GM18526 (cell line): ENCODE results near the gene RAC3.

ENCODE experiments used
- POLR2A ChIP-seq: IDR thresholded peaks from 3 replicates; pipeline ENCODE4 v1.6.1; 2011; ENCODE audit not compliant: insufficient read length; ENCODE audit errors: extremely low read depth

The RAC3 gene

DNA sequence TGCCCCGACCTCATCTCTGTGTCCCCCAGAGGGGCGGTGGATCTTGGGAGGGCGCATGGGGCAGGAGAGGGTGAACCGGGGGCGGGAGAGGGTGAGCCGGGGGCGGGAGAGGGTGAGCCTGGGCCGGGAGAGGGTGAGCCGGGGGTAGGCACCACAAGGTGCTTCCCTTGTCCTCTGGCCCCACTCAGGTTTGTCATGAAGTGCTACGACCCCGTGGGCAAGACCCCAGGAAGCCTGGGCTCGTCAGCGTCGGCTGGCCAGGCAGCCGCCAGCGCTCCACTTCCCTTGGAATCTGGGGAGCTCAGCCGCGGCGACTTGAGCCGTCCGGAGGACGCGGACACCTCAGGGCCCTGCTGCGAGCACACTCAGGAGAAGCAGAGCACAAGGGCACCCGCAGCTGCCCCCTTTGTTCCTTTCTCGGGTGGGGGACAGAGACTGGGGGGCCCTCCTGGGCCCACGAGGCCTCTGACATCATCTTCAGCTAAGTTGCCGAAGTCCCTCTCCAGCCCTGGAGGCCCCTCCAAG lies 35.2 kb upstream of the RAC3 start:
- no peak for TF ChIP-seq POLR2A

DNA sequence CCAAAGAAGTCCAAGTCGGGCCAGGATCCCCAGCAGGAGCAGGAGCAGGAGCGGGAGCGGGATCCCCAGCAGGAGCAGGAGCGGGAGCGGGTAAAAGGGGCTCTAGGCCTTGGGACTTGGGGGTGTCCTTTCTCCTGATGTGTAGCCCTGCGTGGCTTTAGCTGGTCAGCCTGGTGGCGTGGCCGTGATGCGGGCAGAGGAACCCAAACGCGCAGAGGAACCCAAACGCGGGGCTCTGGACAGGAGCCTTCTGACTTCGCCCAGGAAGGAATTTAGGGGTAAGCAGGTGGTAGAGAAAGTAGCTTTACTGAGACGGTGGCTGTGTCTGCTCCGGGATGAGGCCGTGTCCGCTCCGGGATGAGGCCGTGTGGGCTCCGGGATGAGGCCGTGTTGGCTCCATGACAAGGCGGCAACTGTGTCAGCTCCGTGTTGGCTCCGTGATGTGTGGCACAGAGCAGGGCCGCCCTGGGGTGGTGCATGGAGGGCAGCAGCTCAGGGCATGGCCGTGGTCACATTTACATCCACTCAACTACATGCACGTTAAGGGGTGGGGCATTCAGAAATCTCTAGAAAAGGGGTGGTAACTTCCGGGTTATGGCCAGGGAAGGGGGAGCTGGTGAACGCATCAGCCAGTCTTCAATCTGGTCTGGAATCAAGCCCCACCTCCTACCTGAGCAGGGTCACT lies 34.6 kb upstream of the RAC3 start:
- no peak for TF ChIP-seq POLR2A

DNA sequence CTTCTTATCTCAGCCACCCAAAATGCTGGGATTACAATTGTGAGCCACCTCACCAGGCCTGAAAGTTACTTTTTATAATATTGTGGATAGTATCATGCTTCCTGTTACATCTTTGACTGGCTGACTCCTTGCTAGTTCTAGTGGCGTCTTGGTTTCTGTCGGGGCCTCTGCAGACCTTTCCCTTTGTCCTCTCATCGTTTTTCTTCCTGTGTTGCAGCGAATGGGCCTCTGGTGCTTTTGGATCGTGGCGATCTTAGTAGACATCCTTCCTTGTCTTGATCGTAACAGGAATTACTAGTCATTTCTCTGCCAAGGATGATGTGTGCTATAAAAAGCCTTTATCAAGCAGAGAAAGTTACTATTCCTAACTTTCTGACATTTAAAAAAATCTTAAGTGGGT lies 33.3 kb upstream of the RAC3 start:
- TF ChIP-seq POLR2A, result no peak

DNA sequence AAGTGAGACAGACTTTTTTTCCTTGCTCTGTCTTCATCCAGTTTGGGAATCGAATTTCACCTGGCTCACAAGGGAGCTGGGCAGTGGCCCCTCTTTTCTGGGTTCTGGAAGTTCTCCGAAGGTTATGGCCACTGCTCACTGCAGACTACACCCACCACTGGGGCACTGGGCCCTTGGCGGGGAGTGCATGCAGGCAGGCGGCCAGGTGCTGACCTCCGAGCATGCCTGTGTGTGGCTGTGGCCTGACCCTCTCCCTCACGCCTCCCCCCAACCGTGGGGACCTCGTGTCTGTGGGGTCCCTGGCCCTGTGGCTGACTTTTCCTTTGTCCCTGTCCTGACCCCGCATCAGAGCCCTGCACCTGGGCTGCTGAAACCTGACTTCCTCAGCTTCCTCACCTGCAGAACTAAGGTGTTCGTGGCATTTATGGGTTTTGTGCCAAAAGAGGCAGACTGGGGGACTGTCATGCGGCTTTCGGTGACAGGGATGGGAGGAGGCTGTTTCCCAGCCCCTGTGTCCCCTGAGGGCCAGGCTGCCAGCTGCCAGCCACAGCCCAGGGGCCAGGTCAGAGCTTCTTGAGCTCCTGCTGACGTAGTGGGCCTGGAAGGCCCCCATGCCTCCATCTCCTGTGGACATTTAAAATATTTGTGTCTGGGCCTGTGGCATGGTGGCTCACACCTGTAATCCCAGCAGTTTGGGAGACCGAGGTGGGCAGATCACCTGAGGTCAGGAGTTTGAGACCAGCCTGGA lies 32.6 kb upstream of the RAC3 start:
- no peak for TF ChIP-seq POLR2A

DNA sequence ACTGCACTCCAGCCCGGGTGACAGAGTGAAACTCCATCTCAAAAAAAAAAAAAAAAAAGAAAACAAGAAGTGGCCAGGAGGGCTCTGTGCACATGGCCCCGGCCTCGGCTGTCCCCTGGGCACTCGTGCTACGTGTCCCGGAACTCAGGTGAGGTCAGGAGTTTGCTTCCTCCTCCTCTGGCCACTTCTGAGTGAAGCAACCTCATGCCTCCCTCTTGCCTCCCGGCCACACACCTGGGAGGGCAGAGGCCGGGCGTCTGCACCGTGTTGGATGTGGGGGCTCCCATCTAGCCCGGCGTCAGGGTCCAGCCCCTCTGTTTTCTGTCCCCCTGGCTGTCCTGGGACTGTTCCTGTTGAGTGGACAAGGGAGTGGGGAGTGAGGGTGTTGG lies 31.9 kb upstream of the RAC3 start:
- TF ChIP-seq POLR2A, result no peak

DNA sequence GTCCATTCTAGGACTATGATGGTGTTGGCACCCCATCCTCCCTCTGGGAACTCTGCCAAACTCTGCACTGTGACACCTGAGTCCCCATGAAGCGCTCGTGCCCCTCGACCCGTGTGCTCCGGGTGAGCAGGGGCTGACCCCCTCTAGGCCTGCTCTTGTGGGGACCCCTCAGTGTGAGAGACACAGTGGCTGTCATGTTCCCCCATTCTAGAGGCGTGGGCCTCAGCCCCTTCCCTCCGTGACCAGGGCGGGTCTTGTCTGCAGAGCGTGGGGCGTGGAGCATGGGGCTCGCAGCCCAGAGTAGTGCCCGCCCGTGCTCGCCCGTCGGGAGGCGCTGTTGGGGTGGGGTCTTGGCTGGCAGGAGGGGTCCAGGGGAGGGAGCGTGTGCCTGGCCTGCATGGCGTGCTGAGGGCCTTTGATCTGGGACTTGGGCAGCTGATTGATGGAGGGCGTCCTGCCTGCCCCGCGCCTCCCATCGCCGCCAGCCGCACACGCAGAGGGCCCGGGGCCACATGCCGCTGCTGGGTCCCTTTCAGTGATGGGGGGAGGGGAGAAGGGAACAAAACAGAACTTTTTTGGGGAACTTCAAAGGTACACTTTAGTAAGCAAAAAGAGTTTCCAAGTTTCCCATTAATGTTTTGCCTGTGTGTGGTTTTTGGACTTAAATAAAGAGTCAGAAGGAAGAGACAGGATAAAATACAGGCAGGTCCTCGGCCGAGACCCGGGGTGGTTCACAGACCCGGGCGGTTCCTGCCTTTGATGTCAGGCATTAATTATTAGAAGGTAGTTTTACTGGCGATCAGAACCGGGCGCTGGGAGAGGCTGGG lies 31.3 kb upstream of the RAC3 start:
- TF ChIP-seq POLR2A, result no peak

DNA sequence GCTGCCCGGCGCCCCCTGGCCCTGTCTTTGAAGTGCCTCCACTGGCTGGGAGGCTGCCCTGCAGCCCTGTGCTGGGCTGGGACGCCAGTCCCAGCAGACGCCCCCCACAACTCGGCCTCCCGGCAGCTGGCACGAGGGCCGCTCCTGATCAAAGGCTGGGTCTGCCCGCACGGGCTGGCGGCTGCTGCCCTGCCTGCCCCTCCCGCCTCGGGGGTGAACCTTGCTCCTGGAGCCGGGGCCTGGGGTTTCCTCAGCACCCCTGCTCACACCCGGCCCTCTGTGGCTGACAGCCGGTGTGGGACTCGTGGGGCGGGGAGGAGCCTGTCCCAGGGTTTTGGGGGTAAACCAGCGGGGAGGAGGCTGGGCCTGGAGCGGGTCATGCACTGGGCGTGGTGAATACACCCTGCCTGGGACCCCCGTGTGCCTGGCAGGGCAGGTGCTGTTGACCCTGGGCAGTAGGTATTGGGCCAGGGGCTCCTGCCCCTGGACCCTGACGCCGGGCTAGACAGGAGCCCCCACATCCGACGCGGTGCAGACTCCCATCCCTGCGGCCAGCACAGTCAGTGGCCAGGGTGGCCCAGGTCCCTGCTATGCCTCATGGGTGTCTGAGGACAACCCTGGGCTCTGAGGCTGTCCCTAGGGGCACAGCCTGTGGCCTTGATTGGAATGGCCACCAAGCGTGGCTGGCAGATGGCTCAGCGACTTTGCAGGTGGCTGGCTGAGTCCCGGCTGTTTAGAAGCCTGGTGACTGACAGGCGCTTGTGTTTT lies 30.5 kb upstream of the RAC3 start:
- no peak for TF ChIP-seq POLR2A

DNA sequence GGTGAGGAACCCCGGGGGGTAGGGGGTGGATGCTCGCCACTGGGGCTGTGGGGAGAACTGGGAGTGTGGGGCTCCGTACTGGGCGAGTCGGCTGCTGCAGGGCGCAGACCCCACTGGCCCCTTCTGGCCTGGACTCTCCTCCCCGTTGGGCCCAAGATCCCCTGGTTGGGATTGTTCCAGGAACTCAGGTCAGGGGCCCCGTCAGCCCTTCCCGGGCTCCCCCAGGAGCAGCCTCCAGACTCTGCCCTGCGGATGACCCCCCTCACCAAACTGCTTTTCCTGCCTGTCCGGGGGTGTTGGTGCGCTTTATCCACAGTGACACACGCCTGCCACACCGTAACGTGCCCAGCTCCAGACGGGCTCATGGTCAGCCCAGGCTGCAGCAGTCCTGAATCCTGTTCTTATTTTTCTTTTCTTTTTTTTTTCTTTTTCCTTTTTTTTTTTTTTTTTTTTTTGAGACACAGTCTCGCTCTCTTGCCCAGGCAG lies 29.9 kb upstream of the RAC3 start:
- no peak for TF ChIP-seq POLR2A

DNA sequence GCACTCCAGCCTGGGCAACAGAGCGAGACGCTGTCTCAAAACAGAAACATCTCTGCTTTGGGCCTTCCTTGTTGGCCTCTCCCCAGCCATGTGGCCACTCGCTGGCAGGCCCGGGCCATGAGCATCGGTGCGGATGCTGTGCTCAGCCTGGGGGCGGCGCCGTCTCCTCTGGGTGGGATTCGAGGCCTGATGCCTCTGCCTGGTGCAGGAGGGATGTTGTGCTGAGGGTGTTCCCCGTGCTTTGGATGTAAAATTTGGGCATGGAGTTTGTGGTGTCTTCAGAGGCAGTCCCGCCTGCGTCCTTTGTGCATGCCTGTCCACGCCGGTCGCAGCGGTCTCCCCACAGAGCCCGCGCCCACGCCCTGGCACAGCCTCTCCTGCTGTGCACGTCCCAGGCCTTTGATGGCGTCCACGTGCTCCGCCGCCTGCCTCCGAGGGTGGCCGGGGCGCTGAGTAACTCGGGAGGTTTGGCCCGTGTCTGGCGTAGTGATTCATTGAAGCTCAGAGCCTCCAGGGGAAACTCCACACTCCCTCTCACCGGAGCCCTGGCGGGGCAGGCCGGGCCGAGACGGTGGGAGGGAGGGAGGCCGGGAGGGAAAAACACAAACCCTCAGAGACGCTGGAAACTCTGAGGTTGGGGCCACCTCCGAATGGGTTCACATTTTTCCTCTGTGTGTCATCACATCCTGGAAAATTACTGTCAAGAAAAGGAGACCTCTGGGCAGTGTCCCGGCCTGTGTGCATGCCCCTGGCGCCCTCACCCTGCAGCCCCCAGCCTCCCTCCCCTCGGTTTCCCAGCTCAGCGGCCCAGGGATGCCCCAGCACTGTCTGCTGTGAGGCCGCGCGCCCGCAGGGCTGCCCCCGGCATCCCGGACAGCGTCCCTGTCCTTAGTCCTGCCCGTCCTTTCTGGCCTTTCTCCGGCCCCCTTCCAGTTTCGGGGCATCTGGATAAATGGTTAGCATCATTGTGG lies 27.8 kb upstream of the RAC3 start:
- TF ChIP-seq POLR2A, result no peak

DNA sequence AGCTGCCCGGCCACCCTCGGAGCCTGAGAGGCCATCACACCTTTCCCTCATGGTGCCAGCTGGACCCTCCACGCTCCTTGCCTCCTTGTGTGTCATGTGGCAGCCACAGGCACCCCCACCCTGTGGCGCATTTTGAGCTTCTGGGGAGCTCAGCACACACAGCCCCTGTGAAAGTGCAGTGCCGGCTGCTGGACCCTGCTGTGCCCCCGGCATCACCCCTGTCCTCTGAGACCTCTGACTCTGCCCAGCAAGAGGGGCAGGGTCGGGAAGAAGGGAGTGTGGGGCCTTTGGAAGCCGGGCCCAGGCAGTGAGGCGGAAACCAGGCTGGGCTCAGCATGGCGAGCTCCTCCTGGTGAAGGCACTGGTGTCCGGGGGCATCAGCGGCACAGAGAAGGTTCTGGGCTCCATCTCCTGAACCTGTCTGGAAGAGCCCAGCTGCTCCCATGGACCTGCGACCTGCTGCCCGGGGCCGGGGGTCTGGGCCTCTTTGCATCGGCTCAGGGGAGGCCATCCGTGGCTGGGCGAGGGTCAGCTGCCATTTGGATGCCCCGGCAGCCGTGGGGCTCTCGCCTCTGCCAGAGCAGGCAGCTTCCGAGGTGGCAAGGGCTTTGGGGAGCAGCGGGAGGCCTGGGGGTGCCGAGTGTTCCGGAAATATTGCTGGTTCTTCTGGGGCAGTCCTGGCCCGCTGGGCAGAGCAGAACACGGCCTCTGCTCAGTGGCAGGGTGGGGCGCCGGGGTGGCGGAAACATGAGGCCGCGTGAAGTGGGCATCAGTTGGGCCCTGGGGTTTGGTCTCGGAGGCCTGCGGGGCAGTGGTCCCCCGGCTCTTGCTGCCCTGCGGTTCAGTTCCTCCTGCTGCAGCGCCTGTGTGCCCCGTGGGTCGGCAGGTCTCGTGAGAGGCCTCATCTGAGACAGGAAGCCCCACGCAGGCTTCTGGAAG lies 26.7 kb upstream of the RAC3 start:
- TF ChIP-seq POLR2A, result no peak

DNA sequence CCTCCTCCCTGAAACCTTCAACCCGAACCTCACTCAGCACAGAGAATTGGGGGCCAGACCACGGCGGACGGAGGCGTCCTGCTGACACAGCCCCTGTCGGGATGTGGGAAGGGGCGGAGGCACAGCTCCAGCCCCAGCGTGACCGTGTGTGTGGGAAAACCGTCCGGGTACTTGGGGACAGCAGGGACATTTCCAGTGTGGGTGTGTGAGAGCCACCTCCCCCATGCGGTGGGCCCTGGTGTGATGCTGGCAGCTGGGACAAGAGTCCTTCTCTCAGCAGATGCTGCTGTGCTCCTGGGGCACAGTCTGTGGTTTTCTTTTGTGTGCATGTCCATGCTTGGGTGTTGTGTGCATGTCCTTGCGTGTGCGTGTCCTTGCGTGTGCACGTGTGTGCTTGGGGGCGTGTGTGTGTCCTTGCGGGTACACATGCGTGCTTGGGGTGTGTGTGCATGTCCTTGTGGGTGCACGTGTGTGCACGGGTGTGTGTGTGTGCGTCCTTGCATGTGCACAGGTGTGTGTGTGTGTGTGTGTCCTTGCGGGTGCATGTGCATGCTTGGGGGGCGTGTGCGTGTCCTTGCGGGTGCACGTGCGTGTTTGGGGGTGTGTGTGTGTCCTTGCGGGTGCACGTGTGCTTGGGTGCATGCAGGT lies 25.7 kb upstream of the RAC3 start:
- no peak for TF ChIP-seq POLR2A
